NCI-H2171 (cell line): ENCODE results near the gene EFNA5.

Experiments used
- DNase-seq: peaks from one replicate; lab custom pipeline; 2025; lab: John Stamatoyannopoulos, UW

EFNA5 gene

GRCh38 chr5:107484281-107484680, 186.5 kb downstream of the EFNA5 start:
- DNase-seq, result no peak

- DNase-seq, result no peak
Measured at GRCh38 chr5:107483231-107484024, 187.3 kb downstream of the EFNA5 start.

DNA sequence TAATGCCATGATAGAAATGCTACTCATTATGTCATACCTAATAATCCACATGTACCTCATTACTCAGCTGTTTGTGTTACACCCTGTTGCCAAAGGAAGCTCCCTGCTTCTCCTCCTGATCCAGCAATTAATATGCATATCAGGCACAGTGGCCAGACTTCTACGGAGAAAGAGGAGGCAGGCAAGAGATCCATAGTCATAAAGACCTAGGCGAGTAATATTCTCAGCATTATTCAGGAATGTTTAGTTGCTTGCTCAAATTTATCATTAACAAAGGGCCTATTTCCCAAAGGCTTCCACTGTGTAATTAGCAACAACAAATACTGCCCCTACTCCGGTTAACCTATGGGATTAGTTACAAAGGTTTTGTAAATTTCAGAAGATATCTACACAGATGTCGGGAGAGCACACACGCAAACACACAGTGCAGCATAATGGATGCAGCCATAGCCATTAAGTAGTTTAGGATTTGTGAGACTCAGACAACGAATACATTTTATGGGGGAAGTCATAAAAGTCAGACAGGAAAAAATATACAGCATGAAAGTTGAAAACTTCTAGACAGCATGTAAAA, 192.6 kb downstream of the EFNA5 start:
- DNase-seq, result no peak

DNA sequence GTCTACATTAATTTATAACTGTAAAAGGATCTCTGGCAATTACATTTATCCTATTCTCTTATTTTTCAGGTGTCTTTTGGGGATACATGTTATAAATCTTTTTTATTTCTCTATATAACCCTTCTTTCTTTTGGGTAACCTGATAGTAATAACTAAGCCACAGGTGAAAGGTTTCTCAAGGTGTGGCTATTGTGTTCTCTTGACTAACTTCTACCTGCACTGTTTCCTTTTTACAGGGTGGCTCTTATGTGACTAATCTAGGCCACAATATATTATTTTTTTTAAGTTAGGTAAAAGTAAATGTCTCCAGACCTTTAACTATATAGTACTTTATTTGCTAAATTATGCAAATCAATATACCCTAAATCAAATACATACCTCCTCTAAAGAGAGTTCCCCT, 193.2 kb downstream of the EFNA5 start:
- no peak for DNase-seq

DNA sequence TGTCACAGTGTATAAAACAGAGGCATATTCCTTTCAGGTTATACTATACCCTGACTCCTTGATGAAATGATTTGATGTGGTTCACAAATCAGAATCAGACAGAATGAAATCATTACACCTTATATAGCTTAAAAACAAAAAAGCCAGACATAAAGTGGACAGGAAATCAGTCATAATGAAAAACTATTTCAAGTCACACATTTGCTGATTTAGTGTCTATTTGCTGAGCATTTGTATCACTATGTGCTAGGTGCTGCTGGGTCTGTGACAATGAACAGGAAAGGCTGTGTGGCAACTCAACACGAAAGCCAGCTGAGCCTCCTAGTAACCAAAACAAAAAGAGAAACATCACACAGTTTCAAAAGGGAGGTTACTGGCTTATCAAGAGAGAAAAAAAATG, 194.0 kb downstream of the EFNA5 start:
- DNase-seq, result no peak

- DNase-seq, result no peak
Measured at GRCh38 chr5:107474716-107475489, 195.8 kb downstream of the EFNA5 start.

GRCh38 chr5:107474361-107474715, 196.4 kb downstream of the EFNA5 start:
- DNase-seq, result no peak

GRCh38 chr5:107472620-107473064, 198.1 kb downstream of the EFNA5 start:
- peak; percentile 34 for DNase-seq

DNA sequence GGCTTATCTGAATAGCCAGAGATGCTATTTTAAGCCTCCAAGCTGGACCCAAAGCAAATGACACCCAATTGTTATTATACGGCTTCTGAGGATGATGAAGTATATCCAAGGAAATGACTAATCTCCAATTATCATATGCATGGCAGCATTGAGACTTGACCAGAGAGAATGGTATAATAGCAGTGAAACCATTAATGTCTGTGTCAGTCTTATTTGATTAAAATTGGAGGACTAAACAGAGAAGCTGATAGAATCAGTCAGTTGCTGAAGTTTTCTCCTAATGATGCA, 200.5 kb downstream of the EFNA5 start:
- no peak for DNase-seq

GRCh38 chr5:107469485-107470294, 201.0 kb downstream of the EFNA5 start:
- DNase-seq, result no peak

GRCh38 chr5:107469064-107469463, 201.7 kb downstream of the EFNA5 start:
- DNase-seq, result no peak

- DNase-seq, result no peak
Measured at GRCh38 chr5:107468276-107468675, 202.5 kb downstream of the EFNA5 start.

DNA sequence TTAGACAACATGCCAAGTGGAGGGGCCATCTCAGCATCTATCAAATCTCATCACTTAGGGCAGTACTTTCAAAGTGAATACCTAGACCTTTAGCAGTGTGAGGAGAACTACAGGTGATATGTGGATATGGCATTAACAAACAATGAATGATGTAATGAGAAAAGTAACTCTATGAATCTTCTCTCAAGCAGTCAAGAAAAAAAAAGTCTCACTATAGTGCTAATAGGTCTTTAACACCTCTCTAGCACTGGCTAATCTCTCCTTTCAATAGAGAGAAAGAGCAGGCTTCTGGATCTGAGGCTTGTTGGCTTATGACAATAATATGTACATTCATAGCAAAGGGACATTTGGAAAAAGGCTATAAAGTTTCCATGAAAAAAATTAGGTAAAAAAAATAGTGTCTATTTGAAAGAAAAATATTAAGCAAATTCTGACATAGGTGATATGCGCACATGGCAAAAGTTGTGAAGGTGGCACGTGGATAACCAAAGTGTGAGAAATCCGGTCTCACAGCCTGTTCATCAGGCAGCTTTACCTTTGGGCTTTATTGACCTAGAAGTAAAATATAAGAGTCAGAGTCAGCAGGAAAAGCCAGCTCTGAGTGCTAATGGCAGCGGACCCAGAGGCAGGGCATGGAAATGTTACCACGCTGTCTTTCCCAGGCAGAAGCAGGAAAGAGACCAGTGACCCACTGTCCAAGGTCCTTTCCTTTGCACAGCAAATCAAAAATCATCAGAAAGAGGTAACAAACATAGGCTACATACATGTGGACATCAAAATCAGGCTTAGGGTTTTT, 203.4 kb downstream of the EFNA5 start:
- no peak for DNase-seq

DNA sequence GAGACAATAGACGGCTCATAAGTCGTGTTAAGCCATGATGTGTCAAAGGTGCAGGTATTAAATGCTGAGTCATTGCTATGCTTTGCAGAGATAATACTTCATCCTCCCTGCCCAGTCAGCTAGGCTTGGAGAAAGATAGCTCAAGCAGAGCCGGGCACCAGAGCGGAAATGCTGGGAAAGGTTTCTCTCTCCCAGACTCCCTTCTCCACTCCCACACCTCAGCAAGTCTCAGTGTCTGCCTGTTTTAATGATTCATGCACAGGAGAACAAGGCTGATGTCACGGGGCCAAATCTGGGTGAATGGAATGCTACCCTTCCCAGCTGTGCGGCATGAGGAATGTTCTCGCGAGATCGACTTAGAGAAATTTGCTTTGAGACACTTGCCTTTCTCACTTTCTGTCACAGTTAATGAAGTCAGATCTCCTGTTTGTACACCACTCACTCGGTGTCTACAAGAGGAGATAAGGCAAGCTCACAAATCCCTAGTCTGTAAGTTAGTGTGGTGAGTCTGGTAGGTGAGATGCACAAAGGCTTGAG, 204.4 kb downstream of the EFNA5 start:
- DNase-seq, result no peak

GRCh38 chr5:107464876-107465275, 205.9 kb downstream of the EFNA5 start:
- DNase-seq, result no peak

- no peak for DNase-seq
Measured at GRCh38 chr5:107464416-107464815, 206.3 kb downstream of the EFNA5 start.

- no peak for DNase-seq
Measured at GRCh38 chr5:107463731-107464130, 207.0 kb downstream of the EFNA5 start.

DNA sequence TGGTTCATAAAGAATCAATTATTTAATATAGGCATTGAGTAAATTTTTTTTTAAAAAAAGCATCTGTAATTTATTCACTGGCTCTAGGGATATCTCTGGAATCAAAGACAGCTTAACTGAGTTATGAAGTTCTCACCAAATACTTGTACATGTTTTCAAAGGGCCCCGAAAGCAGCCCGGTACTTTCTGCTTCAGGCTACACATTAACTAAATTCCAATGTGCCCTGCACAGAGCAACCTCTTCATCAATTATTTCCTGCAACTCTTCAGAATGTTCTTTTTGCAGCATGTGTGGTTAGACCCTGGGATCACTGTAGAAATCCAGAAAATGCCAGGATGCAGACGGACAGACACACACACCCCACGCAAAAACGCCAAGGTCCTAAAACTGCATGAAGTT, 209.0 kb downstream of the EFNA5 start:
- DNase-seq, result no peak

GRCh38 chr5:107460789-107461188, 209.9 kb downstream of the EFNA5 start:
- no peak for DNase-seq

- no peak for DNase-seq
Measured at GRCh38 chr5:107459605-107460004, 211.1 kb downstream of the EFNA5 start.

GRCh38 chr5:107458322-107458721, 212.4 kb downstream of the EFNA5 start:
- no peak for DNase-seq
